ENCODE results near the gene TFF3.
A peak's percentile ranks its signal among the peaks of the same experiment; 100 is the strongest.

The TFF3 gene

DNA sequence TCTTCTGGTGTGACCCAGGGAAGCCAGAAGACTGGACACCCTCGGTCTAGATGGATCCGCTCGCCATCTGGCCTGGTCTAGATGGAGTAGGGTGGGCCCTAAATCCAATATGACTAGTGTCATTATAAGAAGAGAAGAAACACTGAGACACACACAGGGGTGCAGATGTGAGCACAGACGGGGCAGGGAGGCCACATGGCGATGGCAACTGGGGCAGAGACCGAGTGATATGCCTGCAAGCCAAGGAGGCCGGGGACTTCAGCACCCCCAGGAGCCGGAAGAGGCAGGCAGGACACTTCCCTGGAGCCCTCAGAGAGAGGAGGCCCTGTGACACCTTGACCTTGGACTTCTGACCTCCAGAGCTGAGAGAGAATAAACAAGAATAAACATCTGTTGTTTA lies 5.6 kb upstream of the TFF3 start:
- no peak for DNase-seq (ENCODE audit: low read depth)

DNA sequence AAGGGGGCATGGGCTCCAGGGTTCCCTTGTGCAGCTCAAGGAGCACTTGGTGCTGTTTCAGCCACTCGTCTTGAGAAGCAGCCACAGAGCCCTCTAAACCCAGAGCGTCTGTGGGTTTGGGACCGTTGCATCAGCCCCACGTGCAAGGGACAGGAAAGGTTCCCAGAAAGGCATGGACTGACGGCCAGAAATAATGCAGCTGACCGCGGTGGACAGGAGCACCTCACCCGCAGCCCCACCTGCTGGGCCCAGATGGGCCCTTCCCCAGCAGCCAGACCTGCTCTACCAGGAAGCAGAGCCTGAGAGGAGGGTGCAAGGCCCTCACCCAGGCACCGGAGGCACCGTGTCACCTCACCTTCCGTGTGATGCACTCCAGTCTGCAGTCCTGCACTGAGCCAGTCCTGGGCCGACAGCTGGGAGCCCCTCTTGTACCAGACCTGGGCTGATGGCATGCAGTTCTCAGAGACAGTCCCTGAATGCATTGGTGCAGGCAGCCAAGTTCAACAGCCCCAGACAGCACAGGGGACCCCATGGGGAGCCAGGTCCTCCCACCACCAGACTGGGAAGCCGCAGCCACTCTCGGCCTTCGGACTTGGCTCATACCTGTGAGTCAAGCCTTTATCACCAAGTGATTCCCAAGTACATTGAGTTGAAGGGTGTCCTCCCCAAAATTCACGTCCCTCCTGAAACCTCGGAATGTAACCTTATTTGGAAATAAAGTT lies 4.8 kb upstream of the TFF3 start:
- DNase-seq (ENCODE audit: low read depth) = no peak

DNA sequence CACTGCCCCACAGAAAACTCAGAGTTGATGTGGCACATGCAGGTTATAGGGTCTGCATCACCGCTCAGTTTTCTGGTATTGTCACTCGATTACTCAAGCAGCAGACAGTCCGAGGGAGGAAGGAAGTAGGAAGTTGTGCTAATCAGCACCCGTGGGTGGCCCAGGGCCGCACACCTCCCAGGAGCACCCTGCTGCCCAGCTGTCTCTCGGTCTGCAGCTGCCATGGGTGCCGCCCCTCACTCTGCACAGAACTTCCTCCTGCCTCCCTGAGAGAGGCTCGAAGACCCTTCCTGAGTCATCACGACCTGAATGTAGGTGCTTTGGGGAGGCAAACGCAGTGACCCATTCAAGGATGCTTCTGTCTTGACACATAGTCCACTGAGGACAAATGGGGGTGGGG lies 4.2 kb upstream of the TFF3 start:
- no peak for DNase-seq (ENCODE audit: low read depth)

DNA sequence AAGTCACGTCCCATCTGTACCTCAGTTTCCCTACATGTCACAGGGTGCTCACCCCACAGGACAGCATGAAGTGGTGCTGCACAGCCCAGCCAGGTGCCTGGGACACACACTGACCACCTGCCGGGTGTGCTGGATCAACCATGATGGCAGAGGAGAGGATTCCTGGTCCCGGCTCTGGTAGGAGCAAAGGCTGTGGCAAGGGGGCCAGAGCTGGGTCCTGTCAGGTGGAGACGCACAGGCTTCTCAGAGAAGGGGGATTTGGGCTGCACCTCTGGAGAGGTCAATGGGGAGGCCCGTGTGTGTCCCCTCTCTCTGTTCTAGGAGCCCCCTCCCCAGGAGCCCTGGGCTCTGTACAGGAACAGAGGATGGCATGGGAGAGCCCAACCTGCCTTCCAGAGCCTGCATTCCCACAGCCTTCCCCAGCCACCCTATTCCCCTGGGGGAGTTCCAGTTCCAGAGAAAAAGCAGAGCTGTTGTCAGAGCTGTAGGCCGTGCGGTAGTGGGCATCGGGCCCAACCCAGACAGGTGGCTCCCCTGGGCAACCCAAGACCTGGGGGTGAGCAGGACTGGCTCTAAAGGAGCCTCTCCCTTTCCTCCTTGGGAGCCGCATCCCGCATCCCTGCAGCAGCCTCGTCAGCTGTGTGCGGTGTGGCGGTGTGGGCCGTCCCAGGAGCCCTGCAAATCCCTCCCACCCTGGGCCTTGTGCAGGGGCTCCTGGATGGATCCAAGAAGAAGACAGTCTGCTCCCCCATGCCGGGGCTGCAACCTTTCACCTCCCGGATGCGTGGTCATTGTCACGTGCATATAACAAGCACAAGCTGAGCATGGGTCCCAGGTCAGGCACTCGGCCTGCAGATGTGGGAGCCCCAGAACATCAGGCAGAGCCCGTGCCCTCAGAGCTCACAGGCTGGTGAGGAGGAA lies 2.9 kb upstream of the TFF3 start:
- no peak for DNase-seq (ENCODE audit: low read depth)

DNA sequence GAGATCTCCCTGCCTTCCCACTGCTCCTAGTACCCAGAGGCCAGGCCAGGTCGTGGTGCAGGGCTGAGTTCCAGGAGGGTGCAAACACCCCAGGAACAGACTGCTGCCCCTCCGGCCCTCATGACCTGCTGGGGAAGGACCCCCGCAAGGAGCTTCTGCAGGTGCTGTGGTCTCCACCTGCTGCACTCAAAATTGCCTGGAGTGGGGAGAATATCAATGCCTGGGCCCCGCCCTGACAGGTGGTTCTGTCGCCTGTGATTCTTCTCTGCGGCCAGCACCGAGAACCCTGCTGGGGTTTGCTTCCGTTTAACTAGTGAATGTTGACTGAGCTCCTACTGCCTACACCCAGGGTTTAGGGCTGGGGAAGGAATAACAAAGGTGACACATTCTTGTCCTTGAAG lies 2.1 kb upstream of the TFF3 start:
- DNase-seq (ENCODE audit: low read depth) = no peak

DNA sequence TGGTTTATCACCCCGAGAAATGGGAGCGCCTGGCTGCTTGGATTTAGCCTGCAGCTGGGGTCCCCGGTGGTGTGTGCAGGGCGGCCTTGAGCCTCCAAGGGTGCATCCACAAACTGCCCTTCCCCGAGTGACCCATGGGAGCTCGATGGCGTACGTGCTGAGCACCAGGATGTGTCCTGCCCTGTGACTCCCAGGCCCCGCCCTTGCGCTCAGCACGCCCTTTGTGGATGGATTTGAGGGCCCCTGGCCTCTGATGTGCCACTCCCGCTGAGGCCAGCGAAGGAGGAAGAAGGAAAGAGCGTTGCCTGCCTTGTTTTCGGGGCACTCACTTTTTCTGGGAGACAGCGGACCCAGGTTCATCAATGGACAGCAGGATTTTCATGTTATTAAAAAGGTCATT lies 1.7 kb upstream of the TFF3 start:
- DNase-seq (ENCODE audit: low read depth) = no peak

DNA sequence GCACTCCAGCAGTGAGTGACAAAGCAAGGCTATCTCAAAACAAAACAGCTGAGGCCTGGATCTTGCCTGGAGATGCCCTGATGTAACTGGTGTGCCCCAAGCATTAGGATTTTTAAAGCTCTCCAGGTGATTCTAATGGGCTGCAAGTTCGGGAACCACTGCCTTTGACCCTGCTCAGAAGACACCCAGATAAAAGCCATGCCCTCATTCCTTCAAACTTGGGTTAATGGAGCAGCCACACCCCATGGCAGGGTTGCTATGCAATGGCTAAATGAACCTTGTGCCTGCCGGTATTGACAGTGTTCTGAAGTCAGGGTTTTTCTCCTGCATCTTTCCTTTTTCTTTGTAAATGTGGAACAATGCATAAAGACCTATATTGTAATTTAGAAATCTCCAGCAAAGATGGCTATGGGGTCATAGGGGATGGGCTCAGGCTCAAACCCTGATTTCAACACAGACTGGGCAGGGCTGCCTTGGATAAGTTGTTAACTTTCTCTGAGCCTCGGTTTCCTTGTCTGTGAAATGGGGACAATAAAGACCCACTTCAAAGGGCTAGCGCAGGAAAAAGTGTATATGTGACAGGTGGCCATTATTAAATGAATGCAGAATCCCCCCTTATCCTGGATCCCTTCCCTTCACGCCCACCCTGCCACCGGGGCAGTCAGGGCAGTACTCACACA lies 453 bp downstream of the TFF3 start:
- no peak for DNase-seq (ENCODE audit: low read depth)

DNA sequence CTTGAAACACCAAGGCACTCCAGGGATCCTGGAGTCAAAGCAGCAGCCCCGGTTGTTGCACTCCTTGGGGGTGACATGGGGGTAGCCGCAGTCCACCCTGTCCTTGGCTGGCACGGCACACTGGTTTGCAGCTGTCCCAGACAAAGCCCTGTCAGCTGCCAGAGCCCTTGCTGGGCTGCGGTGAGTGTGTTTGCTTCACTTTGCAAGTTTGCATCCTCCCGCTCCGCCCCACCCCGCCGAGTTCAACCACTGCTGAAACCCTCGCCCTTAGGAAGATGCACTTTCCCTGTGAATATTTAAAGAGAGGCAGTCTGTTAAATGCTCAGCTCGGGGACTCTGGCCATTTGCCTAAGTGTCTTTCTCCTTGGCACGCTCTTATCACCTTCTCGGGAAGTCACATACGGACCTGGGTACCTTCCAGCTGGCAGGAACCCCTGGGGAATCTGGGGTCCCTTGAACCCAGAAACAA lies 1.7 kb downstream of the TFF3 start:
- no peak for DNase-seq (ENCODE audit: low read depth)

DNA sequence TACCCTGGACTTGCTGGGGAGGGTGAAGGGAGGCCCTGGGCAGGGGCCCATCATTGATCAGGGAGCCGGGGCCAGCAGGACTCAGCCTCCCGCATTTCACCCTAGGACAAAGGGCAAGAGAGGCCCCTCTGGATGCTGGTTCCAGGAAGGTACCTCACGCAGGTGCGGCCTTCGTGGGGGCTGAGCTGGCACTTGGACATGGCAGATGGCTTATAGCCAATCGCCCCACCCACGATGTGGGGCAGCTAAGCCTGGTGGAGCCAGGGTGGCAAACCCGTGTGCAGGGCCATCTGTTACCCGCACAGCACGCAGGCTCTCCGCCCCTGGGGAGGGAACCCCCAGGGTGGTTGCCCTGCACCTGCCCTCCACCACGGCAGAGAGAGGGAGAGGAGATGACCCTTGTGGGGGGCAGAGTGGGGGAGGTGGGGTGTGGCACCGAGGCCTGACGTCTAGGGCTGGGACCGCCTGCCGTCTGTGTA lies 2.5 kb downstream of the TFF3 start:
- DNase-seq (ENCODE audit: low read depth) = no peak

DNA sequence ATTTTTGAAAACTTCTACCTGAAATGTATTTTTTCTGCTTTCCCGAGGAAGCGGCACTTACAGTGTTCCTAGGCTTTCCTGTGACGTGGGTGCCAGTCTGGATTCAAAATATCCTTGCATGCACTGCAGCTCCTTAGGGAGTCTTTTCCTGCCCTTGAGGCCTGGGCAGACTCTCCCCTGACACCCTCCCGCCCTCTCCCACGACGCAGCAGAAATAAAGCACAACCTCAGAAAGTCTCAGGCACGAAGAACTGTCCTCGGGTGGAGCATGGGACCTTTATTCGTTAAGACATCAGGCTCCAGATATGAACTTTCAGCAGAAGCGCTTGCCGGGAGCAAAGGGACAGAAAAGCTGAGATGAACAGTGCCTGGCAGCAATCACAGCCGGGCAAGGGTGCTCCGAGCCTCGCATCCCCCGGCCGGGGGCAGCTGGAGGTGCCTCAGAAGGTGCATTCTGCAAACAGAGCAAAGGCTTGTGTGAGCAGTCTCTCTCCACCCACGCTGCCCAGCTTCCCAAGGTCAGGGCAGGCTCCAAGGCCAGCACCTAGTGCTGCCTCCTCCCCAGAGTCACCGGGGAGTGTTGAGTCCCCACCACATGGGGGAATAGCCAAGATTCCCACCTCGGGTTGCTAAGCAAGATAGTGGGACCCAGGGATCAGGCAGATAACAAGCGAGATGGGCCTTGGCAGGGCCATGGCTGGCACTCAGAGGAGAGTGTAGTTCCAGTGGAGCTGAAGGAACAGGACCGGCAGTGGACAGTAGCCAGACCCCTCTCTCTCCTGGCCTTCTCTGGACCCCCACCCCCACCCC lies 3.2 kb downstream of the TFF3 start:
- no peak for DNase-seq (ENCODE audit: low read depth)

DNA sequence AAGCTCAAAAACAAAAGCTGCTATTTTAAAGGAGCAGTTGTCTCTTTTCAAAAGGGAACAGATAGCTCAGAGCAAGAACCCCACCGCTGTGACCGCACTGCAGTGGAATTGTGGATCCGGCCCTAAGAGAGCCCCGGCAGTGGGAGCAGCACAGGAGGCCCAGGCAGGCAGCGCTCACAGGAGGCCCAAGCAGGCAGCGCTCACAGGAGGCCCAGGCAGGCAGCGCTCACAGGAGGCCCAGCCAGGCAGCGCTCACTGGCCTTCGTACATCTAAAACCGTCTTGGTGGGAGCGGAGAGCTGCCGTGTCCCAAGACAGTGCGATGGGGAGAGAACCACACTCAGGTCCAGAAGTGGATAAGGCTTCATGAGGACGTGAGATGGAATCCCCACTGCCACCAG lies 4.0 kb downstream of the TFF3 start:
- DNase-seq (ENCODE audit: low read depth) = no peak

DNA sequence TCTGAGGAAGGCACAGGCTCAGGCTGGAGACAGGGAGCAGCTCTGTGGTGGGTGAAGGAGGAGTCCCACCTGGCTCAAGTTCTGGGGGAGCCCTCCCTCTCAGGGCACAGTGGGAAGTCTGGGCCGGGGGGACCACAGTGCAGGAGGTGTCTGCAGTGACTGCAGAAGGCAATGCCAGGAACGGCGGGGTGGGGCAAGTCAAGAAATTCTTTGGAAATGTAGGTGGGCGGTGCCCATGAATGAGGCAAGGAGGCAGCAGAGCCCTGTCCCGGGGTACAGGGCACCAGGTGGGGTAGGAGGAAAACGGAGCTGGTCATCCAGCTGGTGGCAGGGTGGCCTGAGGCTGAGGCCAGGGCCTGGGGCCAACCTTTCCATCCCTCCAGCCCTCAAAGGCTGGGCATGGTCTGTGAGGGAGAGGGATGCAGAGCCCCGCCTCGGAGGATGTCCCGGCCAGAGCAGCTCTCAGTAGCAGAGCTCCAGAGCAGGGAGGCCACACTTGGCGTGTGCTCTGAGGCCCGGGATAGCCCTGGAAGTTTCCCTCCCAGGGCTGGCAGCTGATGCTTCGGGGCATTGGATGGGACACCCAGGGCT lies 4.7 kb downstream of the TFF3 start:
- no peak for DNase-seq (ENCODE audit: low read depth)

DNA sequence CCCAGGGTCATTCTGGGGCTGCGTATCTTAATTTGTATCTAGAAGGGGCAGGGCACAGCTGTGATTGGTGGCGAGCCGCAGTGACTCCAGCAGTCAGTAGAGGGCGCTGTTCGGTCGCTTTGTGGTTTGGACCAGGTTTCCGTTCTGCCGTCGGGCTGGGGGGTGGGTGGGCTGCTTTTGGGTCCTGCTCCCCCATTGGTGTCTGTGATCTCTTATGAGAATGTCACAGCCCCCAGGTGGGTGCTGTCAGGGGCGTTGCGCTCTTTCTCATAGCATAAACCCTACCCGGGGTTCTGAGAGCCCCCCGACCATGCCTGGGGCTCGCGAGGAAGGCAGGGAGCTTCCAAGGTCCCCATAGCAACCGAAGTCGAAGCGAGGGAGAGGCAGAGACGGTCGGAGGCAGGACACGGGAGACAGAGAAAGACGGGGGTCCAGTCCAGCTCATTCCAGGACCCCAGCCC lies 5.4 kb downstream of the TFF3 start:
- DNase-seq (ENCODE audit: low read depth) = peak; percentile 5

DNA sequence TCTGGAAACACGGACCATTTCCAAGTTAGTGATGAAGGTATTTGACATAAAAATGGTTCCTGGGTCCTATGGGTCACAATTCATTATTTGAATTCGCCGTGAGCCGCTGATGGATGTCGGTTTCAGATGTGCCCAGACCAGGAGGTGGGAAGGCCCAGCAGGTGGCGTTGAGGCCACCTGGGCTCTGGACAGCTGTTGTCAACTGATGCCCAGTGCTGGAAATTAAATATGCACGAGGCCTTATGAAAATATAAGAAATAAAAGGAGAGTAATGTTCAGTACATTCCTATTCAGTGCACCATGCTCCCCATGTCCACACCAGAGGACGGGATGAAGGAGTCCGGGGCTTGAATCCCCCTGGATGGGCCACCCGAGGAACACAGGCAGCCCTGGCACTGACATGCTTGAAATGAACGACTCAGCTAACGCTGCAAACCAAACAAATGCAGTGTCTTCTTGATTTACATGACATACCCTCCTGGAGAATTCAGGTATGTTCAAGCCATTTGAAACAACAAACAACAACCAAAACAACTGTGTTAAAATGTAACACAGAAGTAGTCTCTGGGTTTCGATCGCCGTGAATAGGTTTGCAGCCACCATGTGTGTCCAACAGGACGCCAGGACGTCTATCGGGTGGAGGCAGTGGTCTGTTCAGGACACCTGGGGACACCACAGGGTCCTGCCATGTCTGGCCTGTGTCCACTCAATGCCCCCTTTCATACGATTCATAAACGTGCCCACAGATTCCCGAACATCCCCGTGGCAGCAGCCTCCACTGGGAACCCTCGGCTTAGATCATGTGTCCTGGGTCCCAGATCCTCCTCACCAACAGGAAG lies 6.1 kb downstream of the TFF3 start:
- no peak for DNase-seq (ENCODE audit: low read depth)

DNA sequence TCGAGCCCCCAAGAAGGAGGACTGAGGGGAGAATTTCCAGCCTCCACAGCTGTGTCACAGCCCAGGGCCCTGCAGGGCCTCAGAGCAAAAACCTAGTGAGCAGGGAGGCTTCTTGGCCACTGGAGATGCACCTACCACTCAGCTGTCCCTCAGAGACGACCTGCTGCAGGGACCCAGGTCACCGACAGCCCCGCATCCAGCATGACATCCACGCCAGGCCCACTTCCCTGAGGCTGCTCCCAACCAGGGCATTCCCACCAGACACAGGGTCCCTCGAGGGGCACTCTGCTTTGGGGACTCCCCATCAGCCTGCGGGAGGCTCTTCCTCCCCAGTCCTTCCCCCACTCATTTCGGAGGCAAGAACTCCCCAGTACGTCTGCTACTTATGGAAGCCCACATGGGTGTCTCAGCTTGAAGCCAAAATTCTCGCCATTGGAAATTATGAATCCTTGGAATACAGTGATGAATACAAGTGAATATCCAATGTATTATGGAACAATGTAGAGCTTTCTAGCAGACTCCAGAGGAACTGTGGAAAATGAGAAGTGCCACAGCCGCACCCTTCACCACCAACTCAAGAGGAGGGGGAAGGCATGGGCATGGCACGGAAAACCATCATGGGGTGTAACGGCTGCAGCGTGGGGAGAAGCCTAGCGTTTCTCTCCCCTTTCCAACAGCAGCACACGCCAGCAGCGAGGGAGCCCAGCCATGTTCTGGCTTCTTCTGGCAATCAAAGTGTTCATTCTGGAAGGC lies 6.9 kb downstream of the TFF3 start:
- DNase-seq (ENCODE audit: low read depth) = no peak

DNA sequence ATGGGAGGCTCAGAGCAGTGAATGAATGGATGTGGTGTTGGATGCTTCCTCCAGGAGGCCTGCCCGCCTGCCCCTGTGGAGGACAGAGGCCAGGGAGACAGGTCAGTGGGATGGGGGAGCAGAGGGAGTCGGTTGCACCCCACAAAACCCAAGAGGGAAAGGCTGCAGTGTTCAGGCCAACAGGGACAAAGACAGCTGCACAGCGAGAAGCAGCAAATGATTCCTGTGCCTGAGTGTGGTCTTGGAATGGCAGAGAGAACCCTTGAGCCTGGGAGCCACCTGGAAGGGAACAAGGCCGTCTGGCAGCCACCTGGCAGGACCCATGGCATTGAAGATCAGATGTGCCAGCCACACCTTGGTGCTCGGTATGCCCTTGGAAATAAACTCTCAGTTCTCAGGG lies 8.1 kb downstream of the TFF3 start:
- no peak for DNase-seq (ENCODE audit: low read depth)

DNA sequence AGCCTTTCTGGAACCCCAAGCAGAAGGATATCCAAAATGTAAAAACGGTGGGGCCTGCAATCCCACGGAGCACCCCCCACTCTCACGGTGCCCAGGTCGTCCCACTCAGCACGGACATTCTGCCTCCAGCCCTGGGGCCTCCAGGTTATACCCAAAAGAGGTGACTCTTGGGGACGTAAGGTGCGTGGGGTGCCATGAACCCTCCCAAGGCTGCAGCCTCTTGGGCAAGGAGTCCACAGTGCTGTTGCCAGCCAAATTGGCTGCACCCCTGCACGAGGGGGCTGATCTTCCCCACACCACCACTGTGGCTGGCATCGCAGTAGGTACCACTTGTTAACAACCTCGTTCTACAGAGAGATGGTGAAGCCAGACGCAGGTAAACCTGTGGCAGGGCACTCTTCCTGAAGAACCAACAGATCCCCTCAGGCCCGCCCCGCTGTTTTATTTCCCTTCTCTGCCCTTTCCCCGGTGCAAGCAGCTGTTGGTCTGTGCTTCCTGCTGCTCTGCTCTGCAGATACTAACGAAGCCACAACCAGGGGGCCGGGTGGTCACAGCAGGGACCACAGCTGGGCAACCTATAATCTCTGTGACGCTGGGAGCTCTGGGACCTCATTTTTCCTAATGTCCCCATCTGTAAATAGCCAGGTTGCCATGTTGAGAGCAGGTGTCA lies 8.7 kb downstream of the TFF3 start:
- DNase-seq (ENCODE audit: low read depth) = no peak

DNA sequence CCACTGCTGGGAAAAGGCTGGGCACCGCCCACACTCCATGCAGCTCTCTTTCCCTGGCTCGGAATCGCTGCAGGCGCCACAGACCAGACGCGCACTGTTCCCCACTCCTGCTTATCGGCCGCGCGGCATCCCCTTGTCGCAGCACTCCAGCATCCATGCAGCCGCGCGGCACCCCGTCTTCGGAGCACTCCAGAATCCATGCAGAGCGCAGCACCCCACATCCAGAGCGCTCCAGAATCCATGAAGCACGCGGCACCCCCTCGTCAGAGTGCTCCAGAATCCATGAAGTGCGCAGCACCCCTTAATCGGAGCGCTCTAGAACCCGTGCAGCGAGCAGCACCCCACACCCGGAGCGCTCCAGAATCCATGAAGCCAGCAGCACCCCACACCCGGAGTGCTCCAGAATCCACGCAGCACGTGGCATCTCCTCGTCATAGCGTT lies 9.5 kb downstream of the TFF3 start:
- no peak for DNase-seq (ENCODE audit: low read depth)
